Keratinocyte (primary cell): ENCODE results near the gene DPEP2. TPM values are rescaled to one million over a fixed set of nuclear protein-coding genes. Genes with fewer than 3 reads are reported as not detected.

ENCODE experiments used
- DNase-seq: peaks from one replicate; pipeline ENCODE4 v3.0.0-alpha.2; 2011; ENCODE audit warnings: low read depth, missing footprints, low spot score
- FAIRE-seq: peaks from 2 replicates; lab custom pipeline; 2011; peaks lifted over from hg19 to GRCh38; lab: Jason Lieb, UNC
- H2AFZ ChIP-seq: 2 replicates; pipeline ENCODE4 v1.6.0; 2012; ENCODE audit warnings: low read length, control low read depth, inconsistent platforms; ENCODE audit not compliant: control insufficient read depth
- H3K27ac ChIP-seq: 2 replicates; pipeline ENCODE4 v1.5.1; 2011; ENCODE audit warnings: low read length; ENCODE audit not compliant: control insufficient read depth, insufficient read depth
- H3K27me3 ChIP-seq: 3 replicates; pipeline ENCODE4 v1.6.0; 2011; ENCODE audit warnings: low read length; ENCODE audit not compliant: control insufficient read depth, insufficient read depth; ENCODE audit errors: extremely low read depth
- H3K36me3 ChIP-seq, 2 experiments: 2 replicates in 1 of 2; 3 replicates in 1 of 2; pipeline ENCODE4 v1.5.1; 2011; ENCODE audit warnings: low read length in 2 of 2, mild to moderate bottlenecking in 1 of 2; ENCODE audit not compliant: control insufficient read depth in 2 of 2, insufficient read depth in 2 of 2; ENCODE audit errors: extremely low read depth in 1 of 2
- H3K4me1 ChIP-seq: 3 replicates; pipeline ENCODE4 v1.5.1; 2011; ENCODE audit warnings: low read length; ENCODE audit not compliant: control insufficient read depth, insufficient read depth; ENCODE audit errors: extremely low read depth
- H3K4me2 ChIP-seq: 3 replicates; pipeline ENCODE4 v1.6.0; 2011; ENCODE audit warnings: low read depth, low read length; ENCODE audit not compliant: control insufficient read depth, insufficient read depth; ENCODE audit errors: extremely low read depth
- H3K4me3 ChIP-seq, 3 experiments: fragments of 200-600 bp in 1 of 3; sonication (generic) in 1 of 3; 2 replicates in 2 of 3; 3 replicates in 1 of 3; pipeline ENCODE4 v1.5.1; 2011 to 2016; ENCODE audit warnings: low read length in 3 of 3, mild to moderate bottlenecking in 3 of 3, control low read depth in 2 of 3, inconsistent platforms in 1 of 3, low read depth in 1 of 3, mixed read lengths in 1 of 3, mixed run types in 1 of 3, moderate library complexity in 1 of 3; ENCODE audit not compliant: control insufficient read depth in 2 of 3, insufficient read depth in 2 of 3; ENCODE audit errors: extremely low read depth in 1 of 3
- H3K79me2 ChIP-seq: 2 replicates; pipeline ENCODE4 v1.6.0; 2012; ENCODE audit warnings: low read length; ENCODE audit not compliant: control insufficient read depth, insufficient read depth
- H3K9ac ChIP-seq: 3 replicates; pipeline ENCODE4 v1.6.0; 2011; ENCODE audit warnings: low read length; ENCODE audit not compliant: control insufficient read depth, insufficient read depth; ENCODE audit errors: extremely low read depth
- H3K9me1 ChIP-seq: 3 replicates; pipeline ENCODE4 v1.6.0; 2011; ENCODE audit warnings: low read length; ENCODE audit not compliant: control insufficient read depth, insufficient read depth; ENCODE audit errors: extremely low read depth
- H3K9me3 ChIP-seq: 2 replicates; pipeline ENCODE4 v1.5.1; 2012; ENCODE audit warnings: low read depth, low read length; ENCODE audit not compliant: control insufficient read depth
- H4K20me1 ChIP-seq: 3 replicates; pipeline ENCODE4 v1.6.0; 2011; ENCODE audit warnings: low read length; ENCODE audit not compliant: control insufficient read depth, insufficient read depth; ENCODE audit errors: extremely low read depth
- EZH2 ChIP-seq: IDR thresholded peaks from one replicate; pipeline ENCODE4 v1.6.1; 2012; ENCODE audit warnings: inconsistent platforms, mild to moderate bottlenecking, low read length, moderate library complexity
- dilution Hi-C: fragments of 300-500 bp; cut with MboI; formaldehyde crosslinking; loops from one replicate; pipeline ENCODE4 v1.7.0; 2020; ENCODE audit warnings: low sequenced_read_pairs; ENCODE audit not compliant: extremely low pct_ligation_motif_present
- polyA plus RNA-seq, 5 experiments: library from polyadenylated mRNA; depleted of rRNA in 3 of 5; stranded (reverse) in 3 of 5; stranded (forward) in 1 of 5; unstranded in 1 of 5; fragments of >200 nt; gene quantifications; 1 replicate in 1 of 5; 2 replicates in 3 of 5; 3 replicates in 1 of 5; pipeline versions ENCODE4 v1.2.1 to v1.2.3, GENCODE V29; 2011 to 2012; ENCODE audit warnings: missing spikeins in 2 of 5, low read depth in 1 of 5, low replicate concordance in 1 of 5
- TF ChIP-seq, protein P1 (sequence below), 3 experiments: IDR thresholded peaks in 1 of 3; conservative IDR thresholded peaks in 1 of 3; optimal IDR thresholded peaks in 1 of 3; 2 replicates in 2 of 3; 3 replicates in 1 of 3; pipeline versions ENCODE3 to v1.5.1; 2011; ENCODE audit warnings: low read length in 3 of 3, mild to moderate bottlenecking in 3 of 3, moderate library complexity in 2 of 3, control low read depth in 1 of 3, inconsistent platforms in 1 of 3; ENCODE audit not compliant: insufficient read depth in 2 of 3; ENCODE audit errors: extremely low read depth in 1 of 3

Gene DPEP2
- polyA plus RNA-seq, 1 donor (not counting 4 experiments of a cell fraction or from before 2014, with no cell fraction given), result not detected

DNA sequence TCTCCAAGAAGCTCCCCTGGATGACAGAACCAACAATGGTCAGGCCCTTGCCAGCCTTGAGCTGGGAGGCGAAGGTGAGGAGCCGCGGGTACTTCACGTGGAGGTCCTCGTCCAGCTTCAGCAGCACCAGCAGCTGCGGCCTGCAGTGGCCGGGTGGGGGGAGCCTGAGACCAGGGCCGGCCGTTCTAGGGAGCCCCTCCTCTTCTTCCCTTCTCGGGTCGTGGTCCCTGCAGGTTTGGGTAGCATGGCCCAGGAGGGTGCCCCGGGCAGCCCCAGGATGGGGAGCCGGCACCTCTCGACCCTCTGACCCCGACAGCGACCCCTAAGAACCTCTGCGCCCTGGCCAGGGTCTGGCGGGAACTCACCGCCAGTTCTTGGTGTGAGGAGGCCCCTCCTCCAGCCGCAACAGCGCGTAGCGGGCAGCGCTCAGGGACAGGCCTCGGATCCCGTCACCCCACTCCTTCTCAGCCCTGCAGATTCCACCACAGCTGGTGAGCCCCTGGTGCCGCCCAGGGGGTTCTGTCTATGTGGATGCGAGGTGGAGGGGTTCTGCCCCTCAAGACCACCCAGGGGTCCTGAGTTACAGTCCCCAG, 52.2 kb downstream of the DPEP2 start:
- Histone ChIP-seq H2AFZ (no peak overlapping the region), H3K4me2 (no peak overlapping the region), H4K20me1 (peaks cover 12% of the 10 kb centered on the region), H3K4me1 (no peaks in the 10 kb centered on the region), H3K9ac (no peak overlapping the region), H3K27ac (no peak overlapping the region), H3K36me3 (peaks cover 83 to 84% of the 10 kb centered on the region in 2 experiments), H3K9me1 (peaks cover 2% of the 10 kb centered on the region), H3K79me2 (peaks cover 10% of the 10 kb centered on the region), H3K27me3 (no peaks in the 10 kb centered on the region), H3K9me3 (no peaks in the 10 kb centered on the region), H3K4me3 (no peak overlapping the region)
- TF ChIP-seq, protein P1, sequence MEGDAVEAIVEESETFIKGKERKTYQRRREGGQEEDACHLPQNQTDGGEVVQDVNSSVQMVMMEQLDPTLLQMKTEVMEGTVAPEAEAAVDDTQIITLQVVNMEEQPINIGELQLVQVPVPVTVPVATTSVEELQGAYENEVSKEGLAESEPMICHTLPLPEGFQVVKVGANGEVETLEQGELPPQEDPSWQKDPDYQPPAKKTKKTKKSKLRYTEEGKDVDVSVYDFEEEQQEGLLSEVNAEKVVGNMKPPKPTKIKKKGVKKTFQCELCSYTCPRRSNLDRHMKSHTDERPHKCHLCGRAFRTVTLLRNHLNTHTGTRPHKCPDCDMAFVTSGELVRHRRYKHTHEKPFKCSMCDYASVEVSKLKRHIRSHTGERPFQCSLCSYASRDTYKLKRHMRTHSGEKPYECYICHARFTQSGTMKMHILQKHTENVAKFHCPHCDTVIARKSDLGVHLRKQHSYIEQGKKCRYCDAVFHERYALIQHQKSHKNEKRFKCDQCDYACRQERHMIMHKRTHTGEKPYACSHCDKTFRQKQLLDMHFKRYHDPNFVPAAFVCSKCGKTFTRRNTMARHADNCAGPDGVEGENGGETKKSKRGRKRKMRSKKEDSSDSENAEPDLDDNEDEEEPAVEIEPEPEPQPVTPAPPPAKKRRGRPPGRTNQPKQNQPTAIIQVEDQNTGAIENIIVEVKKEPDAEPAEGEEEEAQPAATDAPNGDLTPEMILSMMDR (optimal IDR thresholded peaks at IDR 0.05 in 1 of 3, IDR thresholded peaks at IDR 0.05 in 1 of 3, conservative IDR thresholded peaks at IDR 0.05 in 1 of 3; ENCODE audit: extremely low read depth in 1 of 3, insufficient read depth in 2 of 3, low read length in 3 of 3), result no peak
- TF ChIP-seq EZH2, result no peak
- FAIRE-seq, result no peak
- dilution Hi-C loops, result no loop called here
- DNase-seq, result no peak

DNA sequence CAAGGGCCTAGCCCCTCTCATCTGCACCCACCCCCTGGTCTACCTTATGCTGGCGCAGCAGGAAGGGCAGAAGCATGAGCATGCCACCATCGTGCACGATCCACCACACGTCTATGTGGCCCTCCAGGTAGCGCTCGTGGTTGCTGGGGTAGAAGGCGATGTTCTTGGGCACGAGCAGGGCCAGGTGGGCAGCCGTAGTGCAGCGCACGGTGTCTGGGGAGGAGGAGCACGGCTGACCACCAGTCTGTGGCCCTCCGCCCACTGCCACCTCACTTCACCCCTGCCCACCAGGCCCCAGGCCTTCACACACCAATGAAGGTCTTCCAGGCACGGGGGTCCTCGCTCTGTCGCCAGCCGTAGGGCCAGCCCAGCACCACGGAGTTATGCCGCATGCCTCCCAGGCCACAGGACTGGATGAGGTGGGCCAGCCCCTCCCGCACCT, 53.1 kb downstream of the DPEP2 start:
- DNase-seq (no peak), FAIRE-seq (no peak)
- peaks cover 5% of the 10 kb centered on the region for H3K9me1 ChIP-seq
- no peaks in the 10 kb centered on the region for H3K4me1 ChIP-seq
- H3K36me3 ChIP-seq, result peaks cover 79 to 81% of the 10 kb centered on the region in 2 experiments
- H3K79me2 ChIP-seq, result peaks cover 5% of the 10 kb centered on the region
- H3K27ac ChIP-seq, result no peak overlapping the region
- H3K4me2 ChIP-seq, result no peak overlapping the region
- H2AFZ ChIP-seq, result no peak overlapping the region
- H4K20me1 ChIP-seq, result peaks cover 9% of the 10 kb centered on the region
- TF ChIP-seq, protein P1 (optimal IDR thresholded peaks at IDR 0.05 in 1 of 3, IDR thresholded peaks at IDR 0.05 in 1 of 3, conservative IDR thresholded peaks at IDR 0.05 in 1 of 3; ENCODE audit: extremely low read depth in 1 of 3, insufficient read depth in 2 of 3, low read length in 3 of 3), result no peak
- no peak for TF ChIP-seq EZH2
- H3K27me3 ChIP-seq, result no peaks in the 10 kb centered on the region
- no peak overlapping the region for H3K9ac ChIP-seq
- H3K4me3 ChIP-seq, result no peak overlapping the region
- dilution Hi-C loops, result no loop called here
- H3K9me3 ChIP-seq, result no peaks in the 10 kb centered on the region
